ENCODE results near the gene NPTX1.
"Not testable (repeated sequence)": the region's sequence is repeated elsewhere in the genome, so short reads cannot be mapped to it uniquely, and the experiment has no call there.

NPTX1 gene, protein sequence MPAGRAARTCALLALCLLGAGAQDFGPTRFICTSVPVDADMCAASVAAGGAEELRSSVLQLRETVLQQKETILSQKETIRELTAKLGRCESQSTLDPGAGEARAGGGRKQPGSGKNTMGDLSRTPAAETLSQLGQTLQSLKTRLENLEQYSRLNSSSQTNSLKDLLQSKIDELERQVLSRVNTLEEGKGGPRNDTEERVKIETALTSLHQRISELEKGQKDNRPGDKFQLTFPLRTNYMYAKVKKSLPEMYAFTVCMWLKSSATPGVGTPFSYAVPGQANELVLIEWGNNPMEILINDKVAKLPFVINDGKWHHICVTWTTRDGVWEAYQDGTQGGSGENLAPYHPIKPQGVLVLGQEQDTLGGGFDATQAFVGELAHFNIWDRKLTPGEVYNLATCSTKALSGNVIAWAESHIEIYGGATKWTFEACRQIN

DNA sequence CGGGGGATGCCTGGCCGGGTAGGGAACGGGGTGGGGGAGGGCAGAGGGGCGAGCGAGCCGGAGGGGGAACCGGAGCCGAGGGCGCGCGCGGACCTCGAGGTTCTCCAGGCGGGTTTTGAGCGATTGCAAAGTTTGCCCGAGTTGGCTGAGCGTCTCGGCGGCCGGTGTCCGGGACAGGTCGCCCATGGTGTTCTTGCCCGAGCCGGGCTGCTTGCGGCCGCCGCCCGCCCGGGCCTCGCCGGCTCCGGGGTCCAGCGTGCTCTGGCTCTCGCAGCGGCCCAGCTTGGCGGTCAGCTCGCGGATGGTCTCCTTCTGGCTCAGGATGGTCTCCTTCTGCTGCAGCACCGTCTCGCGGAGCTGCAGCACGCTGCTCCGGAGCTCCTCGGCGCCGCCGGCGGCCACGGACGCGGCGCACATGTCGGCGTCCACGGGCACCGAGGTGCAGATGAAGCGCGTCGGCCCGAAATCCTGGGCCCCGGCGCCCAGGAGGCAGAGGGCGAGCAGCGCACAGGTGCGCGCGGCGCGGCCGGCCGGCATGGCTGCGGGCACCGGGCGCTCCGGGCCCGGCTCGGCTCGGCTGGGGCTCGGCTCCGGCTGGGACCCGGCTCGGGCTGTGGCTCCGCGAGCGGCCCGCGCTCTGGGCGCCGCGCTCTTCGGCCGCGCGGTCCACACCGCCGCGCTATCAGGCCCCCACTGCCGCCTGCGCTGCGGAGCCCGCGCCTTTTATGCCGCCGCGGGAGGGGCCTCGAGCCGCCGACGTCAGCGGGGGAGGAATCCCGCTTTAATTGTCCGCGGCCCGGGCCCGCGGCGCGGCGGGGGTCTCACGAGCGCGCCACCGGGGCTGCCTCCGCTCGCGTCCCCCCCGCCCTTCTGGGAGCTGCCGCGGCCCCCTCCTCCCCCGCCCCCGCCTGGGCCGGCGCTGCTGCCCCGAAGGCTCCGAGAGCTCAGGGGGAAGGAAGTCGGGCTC, at the start of gene NPTX1:
TSS of gene NPTX1 (minus strand) at position 698 of the 967 bp plus-strand sequence. CDS start at position 537, 161 bp downstream.
- DNase-seq, result no peak

DNA sequence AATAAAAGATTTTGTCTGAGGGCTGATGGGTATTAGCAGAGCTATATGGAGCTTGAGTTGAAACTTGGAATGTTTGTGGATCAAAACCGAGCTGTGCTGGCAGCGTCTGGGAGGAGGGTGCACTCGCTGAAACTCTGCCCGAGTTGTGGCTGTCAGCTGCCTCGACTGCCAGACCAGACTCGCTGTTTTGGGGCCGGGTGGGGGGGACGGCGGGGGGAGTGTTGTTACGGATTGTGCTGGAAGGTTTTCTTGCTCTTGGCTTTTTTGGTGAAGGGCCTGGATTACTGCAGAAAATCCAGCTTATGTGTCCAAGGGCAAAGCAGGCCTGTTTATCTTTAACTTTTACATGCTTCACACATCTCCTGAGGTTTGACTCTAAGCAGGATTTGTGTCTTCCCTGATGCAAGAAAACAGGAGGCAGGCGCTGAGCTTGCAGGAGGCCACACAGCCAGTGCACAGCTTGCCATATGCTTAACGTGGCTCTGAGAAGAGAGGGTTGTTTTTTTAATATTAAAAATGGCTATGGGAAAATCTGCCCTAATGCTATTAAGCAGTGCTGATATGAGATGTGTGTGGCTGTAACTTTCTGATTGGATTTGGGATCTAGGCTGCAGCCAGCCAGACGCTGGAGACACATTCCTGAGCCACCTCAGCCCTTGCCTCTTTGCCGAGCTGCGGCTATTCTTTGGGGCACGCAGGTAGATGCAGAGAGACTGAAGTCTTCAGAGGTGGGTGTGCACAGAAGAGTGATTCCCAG, 47.7 kb upstream of the NPTX1 start:
- no peak for DNase-seq

DNA sequence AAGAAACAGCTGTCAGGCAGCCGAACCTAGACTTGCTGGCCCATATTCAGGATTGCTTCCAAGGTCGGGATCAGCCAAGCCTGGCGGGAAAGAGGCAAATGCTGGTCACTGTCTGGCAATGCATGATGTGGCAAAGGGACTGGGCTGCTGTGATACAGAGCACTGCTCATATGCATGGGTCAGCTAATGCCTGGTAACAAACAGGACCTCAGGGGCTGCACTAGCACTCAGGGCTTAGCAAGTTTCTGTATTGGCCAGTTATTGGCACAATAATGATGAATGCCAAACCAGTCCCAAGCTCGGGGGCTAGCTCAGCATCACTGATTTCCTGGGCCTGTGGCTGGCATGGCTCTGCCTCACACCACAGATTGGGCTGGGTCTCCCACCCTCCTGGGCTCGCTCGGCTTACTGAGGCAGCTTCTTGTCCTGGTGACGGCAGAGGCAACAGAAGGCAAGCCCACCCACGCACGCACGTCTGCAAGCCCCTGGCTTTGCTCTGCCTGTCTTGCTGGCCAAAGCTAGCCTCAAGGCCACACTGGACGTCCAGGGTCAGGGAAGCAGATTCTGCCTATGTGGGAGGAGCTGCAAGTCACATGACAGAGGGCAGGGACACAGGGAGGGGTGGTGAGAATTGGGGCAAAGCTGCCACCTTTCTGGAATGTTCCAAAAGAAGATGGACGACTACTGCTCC, 46.8 kb upstream of the NPTX1 start:
- DNase-seq, result no peak

DNA sequence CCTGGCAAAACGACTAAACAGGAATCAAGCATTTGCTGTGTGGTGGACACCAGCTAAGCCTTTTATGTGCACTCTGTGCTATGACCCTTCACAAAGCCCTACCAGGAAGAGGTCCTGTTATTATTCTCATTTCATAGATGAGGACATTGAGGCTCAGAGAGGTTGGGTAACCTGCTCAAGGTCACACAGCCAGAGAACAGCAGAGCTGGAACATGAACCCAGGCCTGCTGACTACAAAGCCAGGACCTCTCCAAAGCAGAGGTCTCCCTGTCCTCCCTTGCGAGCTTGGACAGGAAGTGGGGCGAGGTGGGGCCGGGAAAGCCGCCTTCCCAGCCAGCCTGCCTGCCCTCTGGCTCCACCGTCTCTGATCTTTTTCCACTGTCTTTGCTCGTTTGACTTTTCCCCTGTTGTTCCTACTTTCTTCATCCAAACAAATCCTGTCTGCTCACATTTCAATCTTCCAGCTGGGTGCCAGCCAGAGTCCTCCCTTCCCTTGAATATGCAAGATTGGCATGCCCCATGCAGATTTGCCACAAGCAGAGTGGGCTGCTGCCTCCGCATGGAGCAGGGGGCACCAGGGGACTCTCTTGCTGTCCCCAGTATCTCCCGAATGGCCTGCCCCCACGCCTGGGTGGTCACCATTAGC, 44.5 kb upstream of the NPTX1 start:
- DNase-seq, result no peak

DNA sequence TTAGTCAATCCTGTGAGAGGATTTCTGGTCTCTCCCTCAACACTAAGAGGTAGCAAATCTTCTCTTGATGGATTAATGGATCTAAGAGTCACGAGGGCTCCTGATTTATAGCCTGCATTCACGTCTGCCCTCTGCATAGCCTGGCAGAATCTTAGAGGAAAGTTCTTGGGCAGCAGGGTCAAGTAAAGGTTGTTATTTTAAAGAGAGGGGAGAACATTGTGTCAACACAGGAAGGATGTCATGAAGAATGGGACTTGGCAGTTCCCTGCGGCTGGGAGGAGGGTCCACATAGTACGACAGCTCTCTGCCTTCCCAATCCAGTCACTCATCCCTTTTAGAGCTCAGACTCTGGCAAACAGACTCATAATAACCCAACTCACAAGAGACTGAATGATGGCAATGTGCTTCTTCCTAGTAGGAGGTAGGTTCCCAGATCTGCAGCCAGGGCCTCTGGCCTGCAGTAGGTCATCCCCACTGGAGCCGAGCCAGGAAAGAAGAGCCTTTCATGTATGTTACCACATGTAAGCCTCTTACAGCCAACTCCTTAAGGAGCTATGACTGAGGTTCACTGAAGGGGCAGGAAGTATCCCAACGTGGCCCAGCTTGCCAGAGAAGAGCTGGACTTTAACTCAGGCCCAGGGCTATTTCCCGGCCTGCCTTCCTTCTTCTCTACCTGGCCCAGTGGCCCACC, 42.8 kb upstream of the NPTX1 start:
- DNase-seq, result no peak

DNA sequence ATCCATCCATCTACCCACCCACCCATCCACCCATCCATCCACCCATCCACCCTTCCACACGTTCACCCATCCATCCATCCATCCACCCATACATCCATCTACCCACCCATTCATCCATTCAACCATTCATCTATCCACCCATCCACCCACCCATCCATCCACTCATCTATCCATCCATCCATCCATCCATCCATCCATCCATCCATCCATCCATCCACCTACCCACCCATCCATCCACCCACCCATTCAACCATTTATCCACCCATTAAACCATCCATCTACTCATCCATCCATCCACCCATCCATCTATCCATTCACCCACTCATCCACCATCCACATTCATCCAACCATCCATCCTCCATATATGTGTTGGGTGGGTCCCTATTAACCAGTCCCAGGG, 42.0 kb upstream of the NPTX1 start:
- DNase-seq, result no peak

DNA sequence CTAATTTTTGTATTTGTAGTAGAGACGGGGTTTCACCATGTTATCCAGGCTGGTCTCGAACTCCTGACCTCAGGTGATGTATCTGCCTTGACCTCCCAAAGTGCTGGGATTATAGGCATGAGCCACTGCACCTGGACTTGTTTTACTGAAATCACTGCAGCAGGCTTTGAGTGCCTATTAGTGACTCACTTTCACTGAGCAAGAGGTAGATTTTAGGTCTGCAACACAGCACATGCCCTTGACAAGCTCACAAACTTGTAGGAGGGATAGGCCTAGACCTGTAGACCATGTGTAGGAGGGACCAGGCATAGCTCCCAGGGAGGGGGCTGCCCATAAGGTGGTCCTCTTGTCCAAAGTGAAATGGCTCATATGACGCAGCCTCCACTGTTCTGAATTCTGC, 41.2 kb upstream of the NPTX1 start:
- no peak for DNase-seq

DNA sequence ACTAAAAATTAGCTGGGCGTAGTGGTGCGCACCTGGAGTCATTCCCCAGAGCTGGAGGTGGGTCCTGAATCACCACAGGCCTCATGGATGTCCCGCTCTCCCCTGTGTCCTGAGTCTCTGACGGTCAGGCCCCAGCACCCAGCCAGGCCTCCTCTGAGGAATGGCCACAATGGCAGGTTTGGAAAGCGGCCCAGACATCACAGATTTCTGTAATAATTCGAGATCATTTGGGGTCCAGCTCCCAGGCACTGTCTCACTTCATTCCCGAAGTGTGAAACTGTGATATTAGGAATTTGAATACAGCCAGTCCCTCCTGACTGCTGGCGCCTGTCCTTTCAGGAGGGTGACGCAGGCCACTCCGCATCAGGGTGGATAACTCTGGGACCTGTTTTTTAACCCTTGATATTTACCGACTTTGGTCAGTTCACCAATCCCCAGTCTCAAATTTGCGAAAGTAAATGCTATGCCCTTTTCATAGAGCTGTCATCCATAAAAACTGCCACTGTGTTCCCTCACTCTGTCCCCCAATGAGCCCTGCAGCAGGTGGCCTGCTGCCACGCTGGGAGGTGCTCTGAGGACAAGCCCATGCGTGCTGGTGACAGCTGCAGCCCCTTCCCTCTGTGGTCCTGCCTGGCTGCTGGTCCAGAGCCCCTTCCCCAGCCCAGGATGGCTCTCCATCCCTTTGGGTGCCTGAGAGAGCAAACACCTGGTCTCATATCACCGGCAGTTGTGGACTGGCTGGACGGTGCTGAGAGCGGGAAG, 39.9 kb upstream of the NPTX1 start:
- no peak for DNase-seq

DNA sequence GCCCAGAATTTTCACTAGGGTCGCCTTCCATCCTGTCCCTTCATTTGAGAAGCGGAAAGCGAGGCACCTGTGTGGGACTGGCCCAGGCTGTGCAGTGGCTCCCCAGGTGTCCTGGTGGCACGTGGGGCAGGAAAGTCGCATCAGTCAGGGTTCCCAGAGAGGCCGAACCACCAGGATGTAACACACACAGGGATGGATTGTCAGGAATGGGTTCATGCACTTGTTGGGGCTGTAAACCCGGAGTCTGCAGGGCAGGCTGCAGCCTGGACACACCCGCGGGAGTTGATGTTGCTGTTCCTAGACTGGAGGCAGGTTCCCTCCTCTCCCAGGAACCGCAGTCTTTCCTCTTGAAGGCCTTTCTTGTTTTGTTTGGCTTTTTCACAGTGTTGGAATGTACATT, 37.5 kb upstream of the NPTX1 start:
- DNase-seq, result no peak

DNA sequence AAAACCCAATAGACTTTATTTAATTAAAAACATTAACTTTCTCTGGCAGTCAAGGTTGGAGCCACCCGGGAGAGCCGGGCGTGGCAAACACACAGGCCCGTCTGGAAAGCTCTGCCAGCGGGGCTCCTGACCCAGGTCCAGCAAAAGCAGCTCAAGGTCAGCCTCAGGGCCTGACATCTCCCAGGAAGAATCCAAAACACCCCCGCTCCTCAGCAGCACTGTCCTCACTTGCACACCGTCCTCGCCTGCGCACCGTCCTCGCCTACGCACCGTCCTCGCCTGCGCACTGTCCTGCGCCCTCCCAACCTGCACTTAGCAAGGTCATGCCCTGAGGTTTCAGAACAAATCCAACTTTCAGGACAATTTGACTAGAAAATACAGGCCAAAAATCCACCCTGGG, 36.8 kb upstream of the NPTX1 start:
- no peak for DNase-seq

DNA sequence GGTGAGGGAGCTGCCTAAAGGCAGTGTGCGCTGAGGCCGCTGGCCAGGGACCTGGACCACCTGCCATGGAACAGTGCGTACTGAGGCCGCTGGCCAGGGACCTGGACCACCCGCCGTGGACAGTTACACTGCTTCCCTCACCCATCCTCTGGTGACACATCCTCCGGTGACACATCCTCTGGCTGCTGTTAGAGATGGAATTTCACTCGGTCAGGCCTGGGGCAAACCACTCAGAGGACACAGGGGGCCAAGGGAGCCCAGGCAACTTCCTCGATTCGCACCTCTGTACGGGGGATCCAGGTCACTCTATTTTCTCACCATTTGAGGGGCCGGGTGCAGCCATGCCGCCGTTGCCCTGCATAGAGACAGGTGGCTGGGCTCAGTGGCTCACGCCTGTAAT, 35.8 kb upstream of the NPTX1 start:
- DNase-seq, result no peak

DNA sequence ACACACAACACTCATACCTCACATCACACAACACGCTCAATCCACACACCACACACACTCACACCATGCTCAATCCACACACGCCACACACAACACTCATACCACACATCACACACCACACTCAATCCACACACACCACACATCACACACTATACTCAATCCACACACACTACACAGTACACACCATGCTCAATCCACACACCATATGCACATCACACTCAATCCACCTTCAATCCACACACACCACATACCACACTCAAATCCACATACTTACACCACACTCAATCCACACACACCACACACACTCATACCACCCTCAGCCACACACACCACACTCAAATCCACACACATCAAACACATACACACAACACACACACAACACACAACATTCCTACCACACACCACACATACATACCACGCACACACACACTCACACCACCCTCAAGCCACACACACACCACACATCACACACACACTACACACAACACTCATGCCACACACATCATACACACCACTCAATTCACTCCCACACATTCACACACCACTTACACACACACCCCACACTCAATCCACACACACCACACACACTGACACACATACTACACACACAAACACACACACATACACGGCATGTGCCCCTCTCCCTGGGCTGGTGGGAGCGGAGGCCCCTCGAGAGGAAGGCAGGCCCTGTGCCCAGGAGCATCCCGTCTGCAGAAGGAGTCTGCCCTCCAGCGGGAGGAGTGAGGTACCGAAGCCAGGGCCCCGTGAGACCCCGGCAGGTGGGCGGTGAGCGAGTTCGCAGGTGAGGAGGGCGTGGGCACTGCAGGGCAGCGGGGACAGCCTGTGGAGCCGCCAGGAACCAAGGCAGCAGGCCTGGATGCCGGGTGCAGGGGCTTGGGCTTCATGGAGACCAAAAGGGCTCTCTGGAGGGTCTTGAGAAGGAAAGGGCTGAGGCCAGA, 35.1 kb upstream of the NPTX1 start:
- DNase-seq, result no peak

DNA sequence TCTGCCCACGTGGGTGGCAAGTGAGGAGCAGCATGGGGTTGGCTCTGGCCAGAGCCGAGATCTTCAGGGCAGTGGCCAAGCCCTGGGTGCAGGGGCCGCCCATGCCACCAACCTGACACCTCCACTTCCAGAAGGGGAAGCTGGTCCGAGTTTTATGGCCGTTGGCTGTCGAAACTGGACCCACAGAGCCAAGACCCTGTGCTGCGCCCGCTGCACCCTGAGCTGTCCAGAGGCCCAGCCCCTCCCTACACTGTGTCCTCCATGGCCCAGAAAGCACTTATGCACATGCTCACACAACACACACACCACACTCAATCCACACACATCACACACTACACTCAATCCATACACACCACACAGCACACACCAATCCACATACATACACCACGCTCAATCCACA, 34.4 kb upstream of the NPTX1 start:
- DNase-seq, result no peak

DNA sequence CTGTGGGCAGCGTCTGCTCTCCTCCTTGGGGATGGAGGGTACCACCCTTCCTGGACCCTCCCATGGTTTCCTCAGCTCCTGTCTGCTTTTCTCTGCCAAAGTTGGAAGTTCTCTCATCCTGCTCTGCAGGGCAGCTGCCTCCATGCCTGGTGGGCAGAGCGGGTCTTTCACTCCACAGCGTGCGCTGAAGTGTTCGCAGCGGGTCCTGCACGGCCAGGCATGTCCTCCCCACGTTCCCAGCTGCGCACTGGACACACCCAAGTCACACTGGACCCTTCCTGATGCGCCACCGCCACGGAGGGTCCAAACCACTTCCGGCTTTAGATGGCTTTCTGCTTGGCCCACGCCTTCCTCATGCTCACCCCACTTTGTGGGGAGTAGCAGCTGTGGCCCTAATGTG, 33.7 kb upstream of the NPTX1 start:
- DNase-seq, result no peak

DNA sequence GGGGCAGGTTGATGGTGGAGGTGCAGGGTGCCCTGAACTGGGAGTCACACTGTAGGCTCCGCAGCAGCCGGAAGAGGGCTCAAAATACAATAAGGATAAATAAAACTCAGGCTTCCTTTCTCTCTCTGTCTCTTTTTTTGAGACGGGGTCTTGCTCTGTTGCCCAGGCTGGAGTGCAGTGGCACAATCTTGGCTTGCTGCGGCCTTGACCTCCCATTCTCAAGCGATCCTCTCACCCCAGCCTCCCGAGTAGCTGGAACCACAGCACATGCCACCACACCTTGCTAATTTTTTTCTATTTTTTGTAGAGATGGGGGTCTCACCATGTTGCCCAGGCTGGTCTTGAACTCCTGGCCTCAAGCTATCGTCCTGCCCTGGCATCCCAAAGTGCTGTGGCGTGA, 32.9 kb upstream of the NPTX1 start:
- no peak for DNase-seq

DNA sequence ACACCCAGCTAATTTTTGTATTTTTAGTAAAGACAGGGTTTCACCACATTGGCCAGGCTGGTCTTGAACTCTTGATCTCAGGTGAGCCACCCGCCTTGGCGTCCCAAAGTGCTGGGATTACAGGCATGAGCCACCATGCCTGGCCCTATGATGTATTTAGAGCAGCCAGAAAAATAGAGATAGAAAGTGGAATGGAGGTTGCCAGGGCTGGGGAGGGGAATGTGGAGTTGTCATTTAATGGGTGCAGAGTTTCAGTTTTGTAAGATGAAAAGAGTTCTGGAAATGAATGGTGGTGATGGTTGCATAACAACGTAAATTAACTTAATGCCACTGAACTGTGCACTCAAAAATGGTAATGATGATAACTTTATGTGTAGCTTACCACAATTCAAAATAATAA, 31.6 kb upstream of the NPTX1 start:
- DNase-seq, result no peak

DNA sequence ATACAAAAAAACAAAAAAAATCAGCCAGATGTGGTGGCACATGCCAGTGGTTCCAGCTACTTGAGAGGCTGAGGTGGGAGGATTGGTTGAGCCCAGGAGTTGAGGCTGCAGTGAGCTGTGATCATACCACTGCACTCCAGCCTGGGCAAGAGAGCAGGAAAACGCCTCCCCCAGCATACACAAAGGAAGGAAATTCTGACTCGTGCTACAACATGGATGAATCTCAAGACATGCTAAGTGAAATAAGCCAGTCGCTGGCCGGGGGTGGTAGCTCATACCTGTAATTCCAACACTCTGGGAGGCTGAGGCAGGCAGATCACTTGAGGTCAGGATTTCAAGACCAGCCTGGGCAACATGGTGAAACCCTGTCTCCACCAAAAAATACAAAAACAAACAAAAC, 30.8 kb upstream of the NPTX1 start:
- DNase-seq, result not testable (repeated sequence)

DNA sequence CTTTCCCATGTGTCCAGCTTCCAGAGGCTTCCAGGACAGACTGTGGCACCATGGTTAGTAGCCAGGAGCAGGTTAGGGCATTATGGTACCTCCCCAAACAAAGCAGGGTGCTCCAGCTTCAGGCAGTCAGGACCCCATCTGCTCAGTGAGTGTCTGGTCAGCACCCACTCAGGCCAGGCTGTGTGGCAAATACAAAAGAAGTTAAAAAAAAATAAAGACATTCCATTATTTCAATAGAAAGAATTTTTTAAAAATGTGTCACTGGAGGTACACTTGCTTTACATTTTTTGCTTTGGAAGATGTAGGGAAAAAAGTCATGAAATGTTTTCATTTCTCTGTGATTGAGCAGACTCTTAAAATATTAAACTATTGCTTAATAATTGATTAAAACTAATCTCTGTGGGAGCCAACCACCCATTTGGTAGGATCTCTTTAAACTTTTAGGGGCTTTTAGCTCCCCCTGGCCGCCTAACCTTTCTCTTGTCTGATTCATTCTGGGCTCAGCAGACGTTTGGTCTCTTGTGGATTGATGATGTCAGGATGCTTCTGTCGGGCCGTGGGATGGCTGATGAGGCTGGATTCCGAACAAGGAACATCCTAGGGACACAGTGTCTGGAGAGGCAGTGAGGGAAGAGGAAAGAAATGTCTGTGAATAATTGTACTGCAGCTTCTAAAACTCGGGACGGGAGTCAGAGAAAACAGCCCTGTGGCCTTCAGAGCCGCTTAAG, 28.4 kb upstream of the NPTX1 start:
- DNase-seq, result no peak

DNA sequence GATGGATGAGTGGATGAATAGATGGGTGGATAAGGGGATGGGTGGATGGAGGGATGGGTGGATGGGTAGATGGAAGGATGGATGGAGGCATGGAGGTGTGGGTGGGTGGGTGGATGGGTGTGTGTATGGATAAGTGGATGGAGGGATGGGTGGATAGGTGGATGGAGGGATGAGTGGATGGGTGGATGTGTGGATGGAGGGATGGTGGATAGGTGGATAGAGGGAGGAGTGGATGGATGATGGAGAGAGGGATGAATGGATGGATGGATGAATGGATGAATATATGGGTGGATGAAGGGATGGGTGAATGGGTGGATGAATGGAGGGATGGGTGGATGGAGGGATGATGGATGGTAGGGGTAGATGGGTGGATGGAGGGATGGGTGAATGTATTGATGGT, 27.5 kb upstream of the NPTX1 start:
- no peak for DNase-seq
